GM08714 (cell line): ENCODE results near the gene SMAD5.

Source experiments
- H3K4me3 ChIP-seq: fragments of 200-500 bp; sonication (Bioruptor generic); 2 replicates; pipeline ENCODE4 v1.5.1; 2014; ENCODE audit warnings: mild to moderate bottlenecking, low read length, inconsistent platforms
- ZNF274 ChIP-seq: IDR thresholded peaks from 2 replicates; pipeline ENCODE4 v1.6.1; 2012; ENCODE audit warnings: mild to moderate bottlenecking, low read depth, low read length

SMAD5 gene

DNA sequence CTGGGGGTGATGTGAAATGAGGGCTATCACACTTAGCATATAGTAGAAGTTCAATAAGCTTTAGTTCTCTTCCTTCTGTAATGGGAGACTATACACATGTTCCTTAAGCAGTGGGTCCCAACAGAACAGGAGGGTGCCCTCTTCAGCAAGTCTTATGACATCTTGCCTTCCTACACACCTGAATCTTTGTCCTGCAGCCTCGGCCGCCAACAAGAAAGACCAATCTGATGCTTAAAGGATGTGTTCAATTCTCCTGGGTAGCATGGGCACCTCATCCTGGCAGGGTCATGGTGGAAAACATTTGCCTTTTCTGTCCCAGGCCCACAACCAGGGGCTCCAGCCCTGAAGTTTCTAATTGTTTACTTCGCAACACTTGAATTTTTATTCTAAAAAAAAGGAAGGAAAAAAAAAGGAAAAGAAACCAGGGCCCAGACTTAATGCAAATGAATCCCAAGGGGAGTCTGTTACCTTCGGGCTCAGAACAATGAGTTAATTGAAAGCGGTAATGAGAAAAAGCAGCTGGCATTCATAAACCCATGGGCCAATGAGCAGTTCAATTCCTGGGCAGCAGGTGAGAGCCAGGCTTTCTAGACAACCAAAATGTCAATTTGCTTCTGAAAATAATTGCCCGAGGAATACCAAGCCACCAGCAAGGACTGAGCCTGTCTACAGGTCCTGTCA lies 26.2 kb upstream of the SMAD5 start:
- TF ChIP-seq ZNF274: no peak
- H3K4me3 ChIP-seq: no peak overlapping the region

DNA sequence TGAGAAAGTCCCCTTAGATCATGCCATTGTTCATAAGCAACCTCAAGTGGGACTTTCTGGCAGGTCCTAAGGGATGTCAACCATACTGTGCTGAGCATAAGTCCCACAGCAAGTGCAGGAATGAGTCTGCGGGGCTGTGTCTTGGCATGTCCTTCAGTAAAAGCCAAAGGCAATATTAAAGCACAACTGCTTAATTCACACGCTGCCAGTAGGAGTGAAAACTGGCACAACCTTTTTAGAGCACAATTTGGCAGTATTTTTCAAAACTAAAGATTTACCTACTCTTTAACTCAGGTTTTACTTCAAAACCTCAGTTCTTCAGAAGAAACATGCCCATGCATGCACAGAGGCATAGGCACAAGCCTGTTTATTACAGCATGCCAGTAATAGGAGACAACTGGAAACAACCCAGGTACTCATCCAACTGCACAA lies 24.4 kb upstream of the SMAD5 start:
- no peak overlapping the region for H3K4me3 ChIP-seq
- TF ChIP-seq ZNF274: no peak

DNA sequence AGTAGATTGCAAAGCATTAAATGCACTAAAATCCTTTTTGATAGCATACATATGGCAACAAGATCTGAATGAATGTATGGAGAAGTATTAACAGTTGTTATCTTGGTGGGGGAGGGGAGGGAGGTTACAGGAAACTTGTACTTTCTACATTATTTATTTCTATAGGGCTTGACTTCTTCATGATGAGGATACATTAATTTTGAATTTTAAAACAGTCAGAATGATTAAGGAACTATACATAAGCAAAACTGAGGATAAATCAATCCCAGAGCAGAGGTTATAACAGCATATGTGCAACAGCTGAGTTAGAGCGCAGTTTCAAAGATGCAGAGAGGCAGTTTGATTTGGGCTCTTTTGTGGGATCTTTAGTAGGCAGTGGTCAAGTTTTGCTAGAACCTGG lies 23.9 kb upstream of the SMAD5 start:
- no peak for TF ChIP-seq ZNF274
- H3K4me3 ChIP-seq: no peak overlapping the region

DNA sequence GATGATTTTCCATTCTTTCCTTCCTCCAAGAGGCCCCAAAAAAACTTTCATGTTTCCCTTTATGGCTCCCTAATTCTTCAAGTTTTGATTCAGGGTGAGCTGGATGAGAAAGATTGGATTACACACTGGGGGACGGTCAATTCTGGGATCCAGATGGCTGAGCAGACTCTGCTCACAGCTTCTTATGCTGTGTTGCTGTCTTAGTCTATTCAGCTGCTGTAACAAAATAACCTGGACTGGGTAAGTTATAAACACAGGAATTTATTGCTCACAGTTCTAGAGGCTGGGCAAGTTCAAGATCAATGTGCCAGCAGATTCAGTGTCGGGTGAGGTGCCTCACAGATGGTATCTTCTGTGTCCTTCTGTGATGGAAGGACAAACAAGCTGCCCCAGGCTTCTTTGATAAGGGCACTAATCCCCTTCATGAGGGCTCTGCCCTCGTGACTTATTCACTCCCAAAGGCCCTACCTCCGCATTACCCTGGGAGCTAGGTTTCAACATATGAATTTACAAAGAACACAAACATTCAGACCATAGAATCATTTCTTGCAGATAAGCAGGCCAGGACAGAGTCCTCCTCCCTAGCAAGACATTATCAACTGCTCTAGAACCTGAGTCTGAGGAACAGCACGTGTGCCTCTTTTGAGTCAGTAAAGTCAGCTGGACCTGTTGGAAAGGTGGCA lies 23.1 kb upstream of the SMAD5 start:
- TF ChIP-seq ZNF274: no peak
- H3K4me3 ChIP-seq: no peak overlapping the region

DNA sequence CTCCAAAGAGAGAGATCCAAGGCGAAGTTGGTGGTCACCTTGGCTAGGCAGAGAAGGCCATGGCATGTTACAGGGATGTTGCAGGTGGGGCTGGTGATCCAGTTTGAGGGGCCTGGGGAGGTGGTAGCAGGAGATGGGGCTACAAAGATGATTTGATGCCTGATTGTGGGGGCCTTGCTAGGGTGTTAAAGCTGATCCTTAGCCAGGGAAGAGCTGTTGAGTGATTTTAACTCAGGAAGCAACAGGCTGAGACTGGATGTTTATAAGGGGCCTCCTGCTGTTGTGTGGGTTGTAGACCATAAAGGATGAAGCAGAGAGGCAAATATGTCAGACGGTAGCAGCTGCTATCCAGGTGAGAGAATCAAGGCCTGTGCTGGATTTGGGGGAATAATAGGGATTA lies 19.0 kb upstream of the SMAD5 start:
- TF ChIP-seq ZNF274: no peak
- H3K4me3 ChIP-seq: no peak overlapping the region

DNA sequence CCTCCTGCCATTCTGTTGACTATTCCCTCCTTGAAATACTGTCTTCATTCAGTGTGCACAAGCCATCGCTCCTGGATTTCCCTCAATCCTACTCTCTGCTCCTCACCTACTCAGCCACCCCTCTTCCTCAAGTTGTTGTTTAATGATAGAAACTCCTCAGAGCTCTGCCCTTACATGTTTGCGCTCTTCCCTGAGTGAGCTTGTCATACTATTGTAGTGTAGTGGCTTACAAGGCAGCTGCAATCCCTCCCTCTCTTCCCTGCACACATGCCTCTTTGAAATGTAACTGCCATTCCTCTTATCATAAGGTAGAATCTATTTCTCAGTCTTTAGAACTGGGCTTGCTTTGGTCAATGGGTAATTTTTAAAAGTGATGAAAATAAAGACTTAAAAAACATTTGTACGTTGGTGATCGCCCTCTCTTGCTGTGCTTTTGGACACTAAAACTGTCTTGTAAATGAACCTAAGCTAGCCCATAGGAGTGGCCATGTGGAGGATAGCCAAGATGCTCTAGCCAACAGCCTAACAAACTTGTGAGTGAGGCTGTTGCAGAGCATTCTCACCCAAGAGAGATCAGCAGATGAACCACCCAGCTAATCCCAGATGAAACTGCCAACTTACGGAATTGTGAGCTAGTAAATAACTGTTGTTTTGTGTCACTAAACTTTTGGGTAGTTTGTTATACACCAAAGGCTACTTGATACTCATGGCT lies 18.1 kb upstream of the SMAD5 start:
- no peak overlapping the region for H3K4me3 ChIP-seq
- TF ChIP-seq ZNF274: no peak

DNA sequence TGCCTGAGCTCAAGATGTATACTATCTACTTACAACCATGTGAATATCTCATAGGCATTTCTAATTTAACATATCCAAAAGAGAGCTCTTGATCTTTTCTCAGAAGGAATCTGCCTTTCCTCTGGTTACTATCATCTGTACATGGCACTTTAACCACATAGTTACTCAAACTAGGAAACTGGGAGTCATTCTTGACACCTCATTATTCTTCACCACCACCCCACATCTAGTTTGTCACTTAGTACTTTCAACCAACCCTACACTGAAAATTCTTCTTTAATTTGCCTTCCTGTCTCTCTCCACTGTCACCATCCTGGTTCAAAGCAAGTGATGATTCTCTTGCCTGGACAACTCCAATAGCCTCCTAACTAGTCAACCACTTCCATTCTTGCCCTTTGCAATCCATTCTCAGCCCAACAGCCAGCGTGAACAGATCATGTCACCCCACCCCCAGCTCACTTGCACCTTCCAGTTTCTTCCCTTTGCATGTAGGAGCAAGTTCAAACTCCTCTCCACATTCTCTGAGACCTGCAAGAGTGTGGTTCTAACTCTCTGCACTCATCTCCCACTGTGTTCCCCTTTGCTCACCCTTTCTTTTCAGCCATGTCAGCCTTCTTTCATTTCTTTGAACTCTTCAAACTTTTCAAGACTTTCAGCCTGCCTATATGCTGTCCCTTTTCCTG lies 17.3 kb upstream of the SMAD5 start:
- TF ChIP-seq ZNF274: no peak

DNA sequence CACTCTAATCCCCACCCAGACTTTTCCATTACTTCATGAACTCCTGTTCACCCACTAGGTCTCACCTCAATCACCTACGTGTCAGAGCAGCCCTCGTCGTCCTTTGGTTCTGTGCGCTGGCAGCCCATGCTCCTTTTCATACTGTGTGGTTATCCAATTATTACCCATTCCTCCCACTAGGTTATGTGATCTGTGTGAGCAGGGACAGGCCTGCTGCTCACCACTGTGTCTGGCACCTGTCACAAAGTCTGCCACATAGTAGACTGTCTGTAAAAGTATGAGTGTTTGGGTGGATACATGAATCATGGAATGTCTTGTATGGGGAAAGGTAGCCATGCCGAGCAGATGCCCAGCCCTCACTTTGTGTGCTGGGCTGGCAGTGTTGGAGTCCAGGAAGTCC lies 12.1 kb upstream of the SMAD5 start:
- no peak overlapping the region for H3K4me3 ChIP-seq
- no peak for TF ChIP-seq ZNF274

More for the DNA sequence above, 17.3 kb upstream of the SMAD5 start:
- no peak overlapping the region for H3K4me3 ChIP-seq

DNA sequence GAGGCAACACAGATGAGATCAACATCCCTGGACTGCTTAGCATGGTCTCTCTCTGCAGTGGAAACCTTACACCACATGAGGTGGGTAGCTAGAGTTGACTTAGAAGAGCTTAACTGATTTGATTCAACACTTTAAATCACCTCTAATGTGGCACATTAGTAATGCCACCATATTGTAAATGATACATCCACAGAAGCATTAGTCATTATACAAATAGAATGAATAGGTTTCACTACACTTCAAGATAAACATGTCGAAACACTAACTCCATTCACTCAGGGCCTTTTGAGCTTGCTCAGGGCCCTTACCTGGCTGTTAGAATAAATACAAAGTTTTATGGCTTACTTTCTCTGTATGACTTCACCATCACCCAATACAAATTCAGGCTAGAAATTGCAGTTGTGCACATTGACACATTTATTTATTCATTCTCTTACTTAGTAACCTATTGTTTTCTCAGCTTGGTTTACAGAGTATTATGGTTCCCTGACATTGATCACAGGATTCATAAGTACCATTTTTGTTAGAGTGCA lies 9.3 kb upstream of the SMAD5 start:
- H3K4me3 ChIP-seq: no peak overlapping the region
- TF ChIP-seq ZNF274: no peak

DNA sequence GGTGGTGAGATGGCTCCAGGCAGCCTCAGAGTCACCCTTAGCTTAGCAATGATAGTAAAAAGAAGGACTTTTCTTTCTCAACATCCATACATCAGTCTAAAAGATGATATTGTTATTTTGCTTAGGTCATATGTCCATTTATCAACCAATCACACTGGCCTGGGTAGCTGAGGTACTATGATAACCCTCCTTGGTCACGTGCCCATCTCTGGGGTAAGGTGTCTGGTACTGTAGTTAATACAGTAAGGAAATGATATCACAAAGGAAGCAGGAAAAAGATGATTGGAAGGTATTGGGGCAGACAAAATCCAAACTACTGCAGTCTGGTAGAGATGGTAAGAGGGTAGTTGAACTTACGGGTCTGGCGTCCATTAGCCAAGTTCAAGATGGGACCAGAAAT lies 5.1 kb upstream of the SMAD5 start:
- TF ChIP-seq ZNF274: no peak

DNA sequence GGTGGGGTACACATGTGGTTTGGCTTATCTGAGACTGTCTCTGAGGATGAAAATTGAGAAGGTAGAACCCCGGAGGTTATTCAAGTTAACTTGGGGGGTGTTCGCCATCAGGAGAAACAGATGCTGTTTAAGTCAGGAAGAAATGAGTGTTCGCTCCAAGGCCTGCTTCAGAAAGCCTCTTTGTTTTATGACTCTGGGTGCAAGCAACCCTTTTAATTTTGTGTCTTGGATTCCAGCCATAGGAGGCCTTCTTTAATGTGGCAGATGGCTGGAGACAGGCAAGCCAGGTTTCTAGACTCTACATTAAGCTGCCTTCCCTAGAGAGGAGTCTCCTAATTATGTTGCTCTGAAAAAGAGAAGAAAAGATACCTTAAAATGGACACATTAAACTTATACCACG lies 4.2 kb upstream of the SMAD5 start:
- no peak for TF ChIP-seq ZNF274
- H3K4me3 ChIP-seq: no peak overlapping the region

More for the DNA sequence above, 5.1 kb upstream of the SMAD5 start:
- H3K4me3 ChIP-seq: no peak overlapping the region

DNA sequence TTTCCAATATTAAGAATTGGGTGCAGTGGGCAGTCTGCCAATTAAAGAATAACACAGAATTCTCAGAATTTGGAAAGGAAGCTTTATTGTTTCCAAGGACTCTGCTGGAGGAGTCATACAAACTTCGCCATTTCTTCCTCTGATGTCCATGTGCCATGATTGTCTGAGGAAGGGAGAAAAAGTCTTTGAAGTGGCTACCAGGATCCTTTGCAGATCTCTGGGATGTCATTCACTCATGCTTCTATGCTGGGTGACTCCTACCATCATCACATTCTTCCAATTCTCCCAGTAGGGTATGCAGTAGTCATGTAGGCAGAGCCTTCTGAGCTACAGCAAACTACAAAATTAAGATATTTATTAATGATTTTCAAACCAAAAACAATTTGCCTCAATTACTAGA lies 3.2 kb upstream of the SMAD5 start:
- no peak overlapping the region for H3K4me3 ChIP-seq
- no peak for TF ChIP-seq ZNF274

DNA sequence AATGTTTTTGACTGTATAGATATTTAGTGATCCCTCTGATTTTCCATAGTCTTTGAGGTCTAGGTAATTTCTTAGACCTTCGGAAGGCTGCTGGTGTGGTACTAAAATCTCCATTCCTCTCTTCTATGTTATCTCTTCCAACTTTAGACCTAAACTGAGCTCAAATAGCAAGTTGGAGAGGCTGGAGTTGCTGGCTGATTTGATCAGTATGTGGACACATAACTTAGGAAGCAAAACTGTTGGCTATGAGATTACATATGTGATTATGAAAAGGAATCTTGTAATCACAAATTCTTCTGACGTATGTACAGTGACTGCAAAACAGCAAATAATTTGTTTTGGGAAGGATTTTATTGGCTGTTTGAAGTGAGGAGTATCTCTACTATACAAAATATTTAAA lies 2.1 kb upstream of the SMAD5 start:
- no peak for TF ChIP-seq ZNF274
- H3K4me3 ChIP-seq: no peak overlapping the region

DNA sequence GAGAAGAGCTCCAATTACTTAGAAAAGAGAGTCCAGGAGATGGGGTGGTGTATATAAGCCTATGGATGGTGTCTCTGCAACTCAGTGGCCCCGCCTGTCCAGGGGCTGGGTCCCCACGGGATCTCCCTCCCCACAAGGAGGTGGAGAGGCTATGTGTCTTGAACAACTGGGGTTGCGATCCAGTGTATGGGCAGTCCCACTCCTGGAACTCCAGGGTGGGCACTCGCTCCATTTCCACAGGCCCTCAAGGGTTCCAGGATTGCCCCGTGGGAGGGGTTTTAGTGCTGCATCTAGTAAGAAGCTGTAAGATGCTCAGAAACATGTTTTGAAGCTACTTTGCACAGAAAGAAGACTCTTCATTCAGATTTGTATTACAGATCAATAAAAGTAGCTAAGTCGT lies 558 bp upstream of the SMAD5 start:
- peak overlapping the region; percentile 77; the same call in 1 of the 2 replicates for H3K4me3 ChIP-seq
- TF ChIP-seq ZNF274: no peak
